SH-SY5Y (cell line): Measurements from ENCODE around the gene SDC3.

Experiments
- GATA2 ChIP-seq: IDR thresholded peaks from 2 replicates; pipeline ENCODE4 v1.6.1; 2011; ENCODE audit warnings: mild to moderate bottlenecking, low read depth, low read length
- GATA3 ChIP-seq: IDR thresholded peaks from 2 replicates; pipeline ENCODE4 v1.6.1; 2011; ENCODE audit warnings: low read depth, mild to moderate bottlenecking, low read length, moderate library complexity

SDC3 gene

GRCh38 chr1:30871276-30871871, 37.2 kb downstream of the SDC3 start:
- TF ChIP-seq GATA2 (no peak), GATA3 (no peak)

GRCh38 chr1:30870656-30871055, 37.9 kb downstream of the SDC3 start:
- TF ChIP-seq GATA2 (no peak), GATA3 (no peak)

DNA sequence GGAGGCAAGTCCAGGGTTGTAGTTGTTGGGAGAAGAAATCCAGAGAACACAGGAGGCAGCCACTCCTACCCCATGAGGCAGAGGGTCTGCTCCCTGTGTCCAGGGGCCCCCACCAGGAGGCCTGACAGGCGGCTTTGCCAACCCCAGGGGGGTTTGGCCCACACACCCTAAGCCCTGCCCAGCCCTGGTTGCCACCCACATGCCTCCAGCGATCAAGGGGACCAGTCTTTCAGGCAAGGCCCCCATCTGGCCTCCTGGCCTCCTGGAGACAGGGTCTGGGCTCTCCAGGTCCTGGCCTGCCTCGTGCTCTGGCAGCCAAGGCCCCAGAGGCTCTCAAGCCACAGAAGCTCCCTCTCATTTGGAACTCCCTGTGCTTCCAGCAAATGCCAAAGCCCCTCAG, 38.5 kb downstream of the SDC3 start:
- TF ChIP-seq GATA2, result no peak
- TF ChIP-seq GATA3, result no peak

DNA sequence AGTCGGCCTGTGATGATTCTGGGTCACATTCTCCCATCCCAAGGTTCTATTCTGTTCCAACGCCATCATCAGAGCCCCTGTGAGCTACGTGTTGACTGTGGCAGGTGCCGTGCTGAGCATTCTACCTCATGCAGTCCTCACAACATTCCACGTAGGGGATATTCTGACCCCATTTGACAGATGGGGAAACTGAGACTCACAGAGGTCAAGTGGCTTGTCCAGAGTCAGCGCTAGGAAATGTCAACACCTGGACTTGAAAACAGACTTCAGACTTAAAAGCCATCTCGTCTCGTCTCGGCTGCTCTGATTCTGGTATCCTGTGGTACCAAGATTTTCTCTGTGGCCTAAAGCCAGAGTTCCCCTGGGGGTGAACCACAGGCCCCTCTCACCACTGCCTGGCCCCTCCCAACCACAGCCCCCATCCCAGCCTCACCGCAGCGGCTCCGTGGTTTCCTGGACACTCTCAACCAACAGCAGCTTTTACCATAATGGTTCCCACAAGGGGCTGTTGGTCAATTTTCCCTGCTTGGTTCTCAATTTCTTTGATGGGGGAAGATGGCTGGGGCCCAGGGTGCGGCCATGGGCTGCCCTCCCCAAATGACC, 39.6 kb downstream of the SDC3 start:
- TF ChIP-seq GATA3 (no peak), GATA2 (no peak)

DNA sequence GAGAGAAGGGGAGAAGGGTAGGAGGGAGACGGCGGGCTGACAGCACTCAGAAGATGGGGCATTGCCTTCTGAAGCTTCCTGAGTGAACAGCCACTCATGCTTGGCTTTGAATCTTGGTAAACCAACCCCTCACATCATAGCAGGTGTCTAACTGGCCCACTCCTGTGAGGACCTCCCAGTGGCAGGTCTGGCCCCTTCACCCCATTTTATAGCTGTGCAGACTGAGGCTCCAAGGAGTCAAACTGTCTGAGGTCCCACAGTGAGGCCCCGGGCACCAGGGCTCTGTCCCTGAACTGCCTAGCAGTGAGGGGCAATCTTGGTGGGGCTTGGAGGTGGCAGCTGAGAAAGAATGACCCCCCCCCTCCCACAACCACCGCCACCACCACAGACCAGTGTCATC, 41.0 kb downstream of the SDC3 start:
- TF ChIP-seq GATA3, result no peak
- no peak for TF ChIP-seq GATA2

DNA sequence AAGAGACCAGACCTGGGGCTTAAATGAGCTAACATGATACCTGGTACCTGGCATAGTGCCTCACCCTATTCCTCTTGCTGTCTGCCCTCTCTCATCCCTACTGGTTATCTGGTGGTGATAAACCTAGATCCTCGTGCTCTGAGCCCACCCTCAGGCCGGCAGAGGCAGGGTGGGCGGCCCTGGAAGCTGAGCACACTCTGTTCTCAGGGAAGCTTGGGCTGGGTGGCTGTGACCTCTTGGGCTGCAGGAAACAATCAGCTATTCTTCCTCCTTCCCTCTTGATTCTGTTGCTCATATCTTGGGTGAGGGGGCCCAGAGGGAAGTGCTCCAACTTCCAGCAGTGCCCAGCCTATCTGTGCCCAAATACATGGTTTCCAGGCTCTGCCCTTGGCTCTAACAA, 42.0 kb downstream of the SDC3 start:
- TF ChIP-seq GATA3 (no peak), GATA2 (no peak)

DNA sequence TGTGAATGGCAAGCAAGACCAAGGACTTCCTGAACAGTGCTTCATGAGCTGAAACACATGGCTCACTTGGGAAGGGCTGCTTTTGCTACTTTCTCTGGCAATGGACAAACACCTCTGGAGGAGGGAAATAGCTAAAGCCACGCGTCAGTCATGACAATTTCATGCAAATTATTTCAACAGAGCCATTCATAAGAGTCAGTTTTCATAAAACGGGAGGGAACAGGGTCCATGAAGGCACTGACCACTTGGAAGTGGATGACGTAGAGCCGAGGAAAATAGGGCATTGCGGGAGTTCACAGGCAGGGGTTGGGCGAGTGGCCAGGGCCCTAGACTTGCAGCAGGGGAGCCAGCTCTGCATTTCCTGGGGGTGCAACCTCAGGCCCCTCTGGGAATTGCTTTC, 43.9 kb downstream of the SDC3 start:
- TF ChIP-seq GATA3 (no peak), GATA2 (no peak)

GRCh38 chr1:30863858-30864604, 44.5 kb downstream of the SDC3 start:
- no peak for TF ChIP-seq GATA2
- TF ChIP-seq GATA3, result no peak

DNA sequence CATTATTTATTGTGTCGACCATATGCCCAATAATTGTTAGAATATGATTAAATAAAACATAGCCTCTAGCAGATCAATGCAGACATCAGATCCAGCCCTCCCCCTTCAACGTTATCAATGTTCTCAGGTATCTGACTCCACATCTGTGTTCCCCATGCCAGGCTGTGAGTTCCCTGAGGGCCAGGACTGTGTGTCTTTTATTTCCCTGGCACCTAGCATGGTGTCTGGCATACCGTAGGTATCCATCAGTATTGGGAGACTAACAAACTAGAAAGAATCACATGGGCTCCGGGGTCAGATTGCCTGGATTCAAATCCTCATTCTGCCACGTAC, 48.3 kb downstream of the SDC3 start:
- no peak; the same call in 1 of the 2 replicates for TF ChIP-seq GATA3
- TF ChIP-seq GATA2, result peak; percentile 94

GRCh38 chr1:30857964-30858363, 50.6 kb downstream of the SDC3 start:
- TF ChIP-seq GATA2 (no peak), GATA3 (no peak)

- TF ChIP-seq GATA3 (no peak), GATA2 (no peak)
These were observed 51.5 kb downstream of the SDC3 start for GRCh38 chr1:30857062-30857461.

DNA sequence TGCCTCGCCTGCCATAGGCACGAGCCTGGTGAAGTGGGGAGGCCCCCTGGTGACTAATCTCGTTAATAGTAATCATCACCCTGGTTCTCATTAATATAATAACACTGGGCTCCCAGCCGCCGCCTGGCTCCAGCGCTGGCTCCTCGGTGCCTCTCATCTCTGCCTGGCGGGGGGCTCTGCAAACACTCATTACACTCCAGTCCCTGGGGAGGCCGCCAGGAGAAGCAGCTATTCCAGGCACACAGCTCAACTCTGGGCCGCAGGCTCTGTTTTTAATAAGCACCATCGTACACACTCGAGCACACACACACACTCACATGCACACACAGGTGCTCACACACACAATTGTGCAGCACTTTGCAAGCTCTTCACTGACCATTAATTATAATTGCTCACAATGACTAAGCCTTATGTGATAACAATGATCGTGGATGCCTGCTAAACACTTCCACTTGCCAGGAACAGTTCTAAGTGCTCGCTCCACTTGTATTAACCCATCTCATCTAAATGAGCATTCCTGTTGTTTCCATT, 52.2 kb downstream of the SDC3 start:
- TF ChIP-seq GATA2, result no peak
- TF ChIP-seq GATA3, result no peak

DNA sequence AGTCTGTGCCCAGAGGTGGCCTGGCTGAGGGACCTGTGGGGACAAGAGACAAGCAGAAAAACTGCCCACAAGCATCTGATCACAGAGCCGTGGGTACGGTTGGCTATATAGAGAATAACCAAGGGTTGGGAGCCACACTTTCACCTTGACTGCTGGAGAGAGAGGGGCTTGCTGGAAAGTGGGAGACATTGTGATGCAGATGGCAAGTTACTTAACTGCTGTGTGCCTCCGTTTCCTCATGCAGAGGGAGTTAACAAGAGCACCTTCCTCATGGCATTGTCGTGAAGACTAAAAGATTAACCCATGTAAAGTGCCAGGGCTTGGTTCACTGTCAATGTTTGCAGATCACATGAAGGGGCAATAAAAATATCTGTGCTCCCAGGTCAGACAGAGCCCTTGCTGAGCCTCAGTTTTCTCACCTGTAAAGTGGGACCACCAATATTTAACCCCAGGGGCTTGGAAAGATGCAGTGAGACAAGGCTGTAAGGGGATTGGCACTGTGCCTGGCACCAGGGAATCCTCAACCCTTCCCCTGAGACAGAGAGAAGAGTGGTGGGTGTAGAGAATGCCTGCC, 52.8 kb downstream of the SDC3 start:
- no peak for TF ChIP-seq GATA2
- no peak for TF ChIP-seq GATA3

- no peak for TF ChIP-seq GATA2
- no peak for TF ChIP-seq GATA3
These were observed 55.2 kb downstream of the SDC3 start for GRCh38 chr1:30853350-30853749.

GRCh38 chr1:30852026-30852425, 56.5 kb downstream of the SDC3 start:
- TF ChIP-seq GATA2 (no peak), GATA3 (no peak)

GRCh38 chr1:30851286-30851685, 57.3 kb downstream of the SDC3 start:
- TF ChIP-seq GATA3 (no peak), GATA2 (no peak)
